Stomach (tissue), 9 donors: ENCODE results near the gene ADARB2. TPM values are rescaled to one million over a fixed set of nuclear protein-coding genes. Genes with fewer than 3 reads are reported as not detected.

Experiments used
- DNase-seq, 2 donors: peaks; one replicate each; pipeline versions ENCODE4 v3.0.0 to v3.0.0-alpha.2; 2013 to 2019
- H3K27ac ChIP-seq, 5 donors: fragments of 200-600 bp in 4 of 5; sonication (generic) in 4 of 5; one replicate each; pipeline ENCODE4 v1.5.1; 2013 to 2019; ENCODE audit warnings: mild to moderate bottlenecking in 1 of 5, moderate library complexity in 1 of 5
- H3K27me3 ChIP-seq, 3 donors: fragments of 200-600 bp; sonication (generic); one replicate each; pipeline ENCODE4 v1.5.1; 2017 to 2019; ENCODE audit warnings: mixed run types in 1 of 3
- H3K36me3 ChIP-seq, 4 donors: fragments of 200-600 bp; sonication (generic); 1 replicate in 3 of 4; 2 replicates in 1 of 4; pipeline ENCODE4 v1.5.1; 2016 to 2019
- H3K4me1 ChIP-seq, 4 donors: fragments of 200-600 bp; sonication (generic); one replicate each; pipeline ENCODE4 v1.5.1; 2016 to 2019
- H3K4me3 ChIP-seq, 4 donors: fragments of 200-600 bp; sonication (generic) in 3 of 4; one replicate each; pipeline ENCODE4 v1.5.1; 2016 to 2019; ENCODE audit warnings: mild to moderate bottlenecking in 1 of 4
- H3K9me3 ChIP-seq, 4 donors: fragments of 200-600 bp; sonication (generic); one replicate each; pipeline ENCODE4 v1.5.1; 2016 to 2019
- EP300 ChIP-seq: sonication (generic); formaldehyde crosslinking; IDR thresholded peaks from one replicate; pipeline ENCODE4 v1.6.1; 2017; ENCODE audit warnings: antibody characterized with exemption
- POLR2A ChIP-seq, 4 donors: fragments of 450-650 bp; IDR thresholded peaks; one replicate each; pipeline ENCODE4 v1.6.1; 2016; ENCODE audit warnings: antibody characterized with exemption in 4 of 4, control low read depth in 2 of 4, mild to moderate bottlenecking in 1 of 4, moderate library complexity in 1 of 4
- POLR2AphosphoS5 ChIP-seq, 3 donors: sonication (generic); formaldehyde crosslinking; IDR thresholded peaks; one replicate each; pipeline ENCODE4 v1.6.1; 2016; ENCODE audit warnings: antibody characterized with exemption in 3 of 3
- WGBS, 5 donors: extraction: QIAGEN DNeasy Blood & Tissue Kit in 3 of 5; methylation state at CpG; one replicate each; pipeline versions ENCODE4 v1.1.5 to v1.1.7; 2013 to 2018; 5-methylcytosine and 5-hydroxymethylcytosine counted together
- intact Hi-C: fragments of 100-400 bp; cut with DNase I; formaldehyde crosslinking; loops from one replicate; pipeline ENCODE4 v1.15.1; 2023; ENCODE audit warnings: low total_unique reads
- polyA plus RNA-seq, 3 donors: library from polyadenylated mRNA; stranded (reverse); fragments of 200-250 nt; gene quantifications; one replicate each; pipeline ENCODE4 v1.2.3, GENCODE V29; 2013
- total RNA-seq, 5 donors: library from RNA; depleted of rRNA; stranded (reverse); fragments of >200 nt; gene quantifications; one replicate each; pipeline versions ENCODE4 v1.1.0 to v1.2.3, GENCODE V29; 2014 to 2016
- TF ChIP-seq, protein P1 (sequence below), 7 experiments: fragments of 450-650 bp in 4 of 7; fragments of 200-600 bp in 3 of 7; sonication (generic) in 3 of 7; IDR thresholded peaks; one replicate each; pipeline ENCODE4 v1.5.1; 2016 to 2019; ENCODE audit warnings: antibody characterized with exemption in 7 of 7, control low read depth in 2 of 7, mild to moderate bottlenecking in 1 of 7
- donor health status: healthy with polysubstance abuse.
- donor health status: Bipolar disorder and iron deficiency.
- donor health status: healthy.

Gene ADARB2
- total and polyA plus RNA-seq, 8 donors = 0.55 to 4.1 (median 1.4) TPM; not detected in 1

DNA sequence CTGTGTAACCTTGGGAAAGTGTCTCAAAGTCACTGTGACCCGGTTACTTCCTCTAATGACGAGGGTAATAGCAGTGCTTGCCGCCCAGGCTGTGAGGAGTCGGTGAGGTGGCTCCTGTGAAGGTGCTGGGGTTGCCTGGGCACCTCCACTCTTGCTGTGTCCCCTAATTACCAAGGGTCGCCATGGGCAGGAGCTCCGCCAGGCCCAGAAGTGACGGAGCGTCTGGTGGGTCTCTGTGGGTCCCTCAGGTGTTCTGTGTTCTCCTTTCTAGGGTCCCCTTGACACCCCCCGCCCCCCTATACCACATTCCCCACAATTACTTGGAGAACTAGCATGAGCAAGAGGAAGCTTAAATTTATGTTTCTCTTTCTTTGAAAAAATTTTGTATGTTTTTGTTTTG lies 519.7 kb downstream of the ADARB2 start:
- Histone ChIP-seq H3K9me3 (no peaks in the 10 kb centered on the region), H3K36me3 (no peaks in the 10 kb centered on the region), H3K4me1 (no peaks in the 10 kb centered on the region), H3K27ac (no peak overlapping the region), H3K27me3 (no peaks in the 10 kb centered on the region), H3K4me3 (no peak overlapping the region)
- intact Hi-C loops = no loop called here
- DNase-seq = no peak
- TF ChIP-seq POLR2AphosphoS5 (IDR thresholded peaks at IDR 0.05) (no peak), EP300 (no peak), POLR2A (IDR thresholded peaks at IDR 0.05) (no peak)
- TF ChIP-seq, protein P1, sequence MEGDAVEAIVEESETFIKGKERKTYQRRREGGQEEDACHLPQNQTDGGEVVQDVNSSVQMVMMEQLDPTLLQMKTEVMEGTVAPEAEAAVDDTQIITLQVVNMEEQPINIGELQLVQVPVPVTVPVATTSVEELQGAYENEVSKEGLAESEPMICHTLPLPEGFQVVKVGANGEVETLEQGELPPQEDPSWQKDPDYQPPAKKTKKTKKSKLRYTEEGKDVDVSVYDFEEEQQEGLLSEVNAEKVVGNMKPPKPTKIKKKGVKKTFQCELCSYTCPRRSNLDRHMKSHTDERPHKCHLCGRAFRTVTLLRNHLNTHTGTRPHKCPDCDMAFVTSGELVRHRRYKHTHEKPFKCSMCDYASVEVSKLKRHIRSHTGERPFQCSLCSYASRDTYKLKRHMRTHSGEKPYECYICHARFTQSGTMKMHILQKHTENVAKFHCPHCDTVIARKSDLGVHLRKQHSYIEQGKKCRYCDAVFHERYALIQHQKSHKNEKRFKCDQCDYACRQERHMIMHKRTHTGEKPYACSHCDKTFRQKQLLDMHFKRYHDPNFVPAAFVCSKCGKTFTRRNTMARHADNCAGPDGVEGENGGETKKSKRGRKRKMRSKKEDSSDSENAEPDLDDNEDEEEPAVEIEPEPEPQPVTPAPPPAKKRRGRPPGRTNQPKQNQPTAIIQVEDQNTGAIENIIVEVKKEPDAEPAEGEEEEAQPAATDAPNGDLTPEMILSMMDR (IDR thresholded peaks at IDR 0.05) = no peak
- WGBS, 5 donors = 82 to 92% (median 87%) methylated on average over 9 of the region's 9 CpGs

DNA sequence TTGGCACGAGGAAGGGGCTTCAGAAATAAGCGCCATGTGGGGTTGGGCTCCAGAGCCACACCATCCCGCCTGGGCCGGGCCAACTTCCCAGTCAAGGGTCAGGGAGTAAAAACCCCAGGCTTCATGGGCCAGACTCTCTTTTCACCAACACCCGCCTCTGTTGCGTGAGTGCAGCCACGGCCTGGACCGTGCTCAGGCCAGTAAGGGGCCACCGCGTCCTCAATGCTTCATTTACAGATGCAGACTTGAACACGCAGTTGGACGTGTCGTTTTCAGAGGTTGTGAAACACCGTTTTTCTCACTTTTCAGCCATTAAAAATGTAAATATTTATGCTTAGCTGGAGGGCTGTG lies 520.1 kb downstream of the ADARB2 start:
- H3K27ac ChIP-seq = no peak overlapping the region
- H3K9me3 ChIP-seq = no peaks in the 10 kb centered on the region
- H3K36me3 ChIP-seq = no peaks in the 10 kb centered on the region
- TF ChIP-seq EP300 (no peak), POLR2AphosphoS5 (IDR thresholded peaks at IDR 0.05) (no peak), POLR2A (IDR thresholded peaks at IDR 0.05) (no peak)
- TF ChIP-seq, protein P1 (IDR thresholded peaks at IDR 0.05) = no peak
- WGBS, 5 donors = 83 to 90% (median 88%) methylated on average over 14 of the region's 14 CpGs
- no peak overlapping the region for H3K4me3 ChIP-seq
- no peaks in the 10 kb centered on the region for H3K27me3 ChIP-seq
- intact Hi-C loops = no loop called here
- H3K4me1 ChIP-seq = no peaks in the 10 kb centered on the region
- DNase-seq = no peak

DNA sequence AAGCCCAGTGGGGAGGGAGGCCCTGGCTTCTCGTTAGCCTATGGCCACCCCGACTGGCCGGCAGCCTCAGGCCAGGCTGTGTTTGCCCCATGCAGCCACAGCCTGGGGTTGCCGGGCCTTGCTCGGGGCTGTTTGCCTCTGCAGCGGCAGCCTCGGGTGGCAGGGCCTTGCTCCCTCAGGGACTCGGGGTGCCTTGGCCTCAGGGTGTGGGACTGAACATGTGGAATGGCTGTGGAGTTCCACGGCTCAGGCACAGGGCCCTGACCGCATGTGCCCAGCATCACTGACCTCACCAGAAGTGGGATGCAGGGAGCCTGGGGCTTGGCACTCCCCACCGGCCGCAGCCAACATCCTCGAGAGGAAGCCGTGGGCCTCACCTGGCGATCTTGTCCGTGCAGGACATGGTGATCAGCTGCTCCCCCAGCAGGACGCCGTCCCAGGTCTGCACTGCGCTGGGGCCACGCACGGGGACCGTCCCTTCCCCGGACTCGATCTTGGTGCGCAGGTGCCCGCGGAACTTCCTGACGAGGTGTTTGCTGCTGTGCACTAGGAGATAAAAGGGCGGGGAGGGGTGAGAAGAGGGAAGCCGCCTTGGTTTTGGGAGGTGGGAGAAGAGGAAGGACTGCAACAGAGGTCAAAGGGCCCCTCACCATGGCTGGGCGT lies 520.6 kb downstream of the ADARB2 start:
- TF ChIP-seq POLR2A (IDR thresholded peaks at IDR 0.05) (no peak), POLR2AphosphoS5 (IDR thresholded peaks at IDR 0.05) (no peak), EP300 (no peak)
- TF ChIP-seq, protein P1 (IDR thresholded peaks at IDR 0.05) = no peak
- H3K36me3 ChIP-seq = no peaks in the 10 kb centered on the region
- no peak overlapping the region for H3K4me3 ChIP-seq
- H3K27me3 ChIP-seq = no peaks in the 10 kb centered on the region
- no peak overlapping the region for H3K27ac ChIP-seq
- no peaks in the 10 kb centered on the region for H3K4me1 ChIP-seq
- H3K9me3 ChIP-seq = no peaks in the 10 kb centered on the region
- no peak for DNase-seq
- WGBS, 5 donors = 90 to 92% (median 90%) methylated on average over 22 to 31 of the region's 31 CpGs
- intact Hi-C loops = no loop called here

DNA sequence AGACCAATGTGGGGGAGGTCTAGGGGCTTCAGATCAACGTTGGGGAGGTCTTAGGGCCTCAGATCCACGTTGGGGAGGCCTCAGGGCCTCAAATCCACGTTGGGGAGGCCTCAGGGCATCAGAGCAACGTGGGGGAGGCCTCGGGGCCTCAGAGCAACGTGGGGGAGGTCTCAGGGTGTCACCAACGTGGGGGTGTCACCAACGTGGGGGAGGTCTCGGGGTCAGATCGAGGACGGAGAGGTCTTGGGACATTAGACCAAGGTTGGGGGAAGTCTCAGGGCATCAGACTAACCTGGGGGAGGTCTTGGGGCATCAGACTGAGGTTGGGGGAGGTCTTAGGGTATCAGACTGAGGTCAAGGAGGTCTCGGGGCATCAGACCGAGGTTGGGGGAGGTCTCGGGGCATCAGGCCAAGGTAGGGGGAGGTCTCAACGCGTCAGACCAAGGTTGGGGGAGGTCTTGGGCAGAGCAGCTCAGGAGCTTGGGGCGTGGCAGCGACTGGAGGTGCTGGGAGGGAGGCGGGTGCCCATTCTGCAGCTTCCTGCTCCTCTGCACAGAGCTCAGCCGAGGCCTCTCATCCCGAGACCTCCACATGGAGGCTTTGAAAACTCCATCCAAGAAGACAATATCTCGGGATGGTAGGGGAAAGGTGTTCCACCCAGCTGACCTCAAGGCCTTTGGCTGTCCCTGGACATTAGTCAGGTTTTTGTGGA lies 521.3 kb downstream of the ADARB2 start:
- 72 to 85% (median 82%) methylated on average over 22 of the region's 22 CpGs for WGBS, 5 donors
- H3K9me3 ChIP-seq = no peaks in the 10 kb centered on the region
- TF ChIP-seq EP300 = no peak
- no peak for TF ChIP-seq POLR2AphosphoS5 (IDR thresholded peaks at IDR 0.05)
- no peak for TF ChIP-seq POLR2A (IDR thresholded peaks at IDR 0.05)
- TF ChIP-seq, protein P1 (IDR thresholded peaks at IDR 0.05) = no peak
- H3K27ac ChIP-seq = no peak overlapping the region
- intact Hi-C loops = no loop called here
- no peaks in the 10 kb centered on the region for H3K4me1 ChIP-seq
- H3K36me3 ChIP-seq = no peaks in the 10 kb centered on the region
- H3K4me3 ChIP-seq = no peak overlapping the region
- H3K27me3 ChIP-seq = no peaks in the 10 kb centered on the region
- DNase-seq = no peak
